Neural cell (in vitro differentiated cells): ENCODE measurements around the gene DTNBP1. TPM values are rescaled to one million over a fixed set of nuclear protein-coding genes. Genes with fewer than 3 reads are reported as not detected.

Source experiments
- H2AFZ ChIP-seq: fragments of 200-600, 300-800 bp; sonication (generic), shearing (Covaris generic); 2 replicates; pipeline ENCODE4 v1.6.0; 2014; ENCODE audit warnings: low read depth, mild to moderate bottlenecking, antibody characterized with exemption, low read length, moderate library complexity
- H3F3A ChIP-seq: fragments of 200-600 bp; shearing (Covaris generic); 2 replicates; pipeline ENCODE4 v1.6.1; 2016; ENCODE audit warnings: mild to moderate bottlenecking, moderate library complexity, mixed read lengths, antibody characterized with exemption, low read length; ENCODE audit not compliant: insufficient read depth, poor library complexity, severe bottlenecking
- H3K27ac ChIP-seq: fragments of 200-600, 300-800 bp; sonication (generic), shearing (Covaris generic); 2 replicates; pipeline ENCODE4 v1.5.1; 2014; ENCODE audit warnings: mild to moderate bottlenecking, low read length, moderate library complexity
- H3K27me3 ChIP-seq: fragments of 300-800, 200-600 bp; sonication (generic), shearing (Covaris generic); 2 replicates; pipeline ENCODE4 v1.6.0; 2014; ENCODE audit warnings: mild to moderate bottlenecking, low read depth, low read length, moderate library complexity; ENCODE audit not compliant: insufficient read depth
- H3K36me3 ChIP-seq: fragments of 300-800, 200-600 bp; sonication (generic), shearing (Covaris generic); 2 replicates; pipeline ENCODE4 v1.5.1; 2014; ENCODE audit warnings: mild to moderate bottlenecking, antibody characterized with exemption, low read length, moderate library complexity; ENCODE audit not compliant: insufficient read depth
- H3K4me2 ChIP-seq: fragments of 300-800, 200-600 bp; sonication (generic), shearing (Covaris generic); 2 replicates; pipeline ENCODE4 v1.6.0; 2014; ENCODE audit warnings: mild to moderate bottlenecking, low read length
- H3K4me3 ChIP-seq: fragments of 300-800, 200-600 bp; sonication (generic), shearing (Covaris generic); 2 replicates; pipeline ENCODE4 v1.5.1; 2014; ENCODE audit warnings: mild to moderate bottlenecking, low read length, moderate library complexity
- H3K79me2 ChIP-seq: fragments of 200-600 bp; shearing (Covaris generic); replicated peaks from 2 replicates; pipeline ENCODE4 v1.6.0; 2014; ENCODE audit warnings: mild to moderate bottlenecking, low read length, moderate library complexity; ENCODE audit not compliant: insufficient read depth
- H3K9ac ChIP-seq: fragments of 300-800, 200-600 bp; sonication (generic), shearing (Covaris generic); 2 replicates; pipeline ENCODE4 v1.6.1; 2016; ENCODE audit warnings: mild to moderate bottlenecking, low read length, mixed read lengths
- H3K9me2 ChIP-seq: fragments of 200-600 bp; shearing (Covaris generic); 2 replicates; pipeline ENCODE4 v1.6.1; 2016; ENCODE audit warnings: mild to moderate bottlenecking, low read length, mixed read lengths; ENCODE audit not compliant: insufficient read depth
- H3K9me3 ChIP-seq: fragments of 200-600, 300-800 bp; sonication (generic), shearing (Covaris generic); 2 replicates; pipeline ENCODE4 v1.6.1; 2016; ENCODE audit warnings: mild to moderate bottlenecking, mixed run types, low read length, moderate library complexity, mixed read lengths
- H4K20me1 ChIP-seq: fragments of 200-600 bp; shearing (Covaris generic); 2 replicates; pipeline ENCODE4 v1.6.1; 2016; ENCODE audit warnings: mild to moderate bottlenecking, mixed run types; ENCODE audit not compliant: insufficient read depth
- EP300 ChIP-seq: fragments of 450-650 bp; conservative IDR thresholded peaks from 2 replicates; pipeline ENCODE4 v1.6.1; 2014; ENCODE audit warnings: antibody characterized with exemption, mild to moderate bottlenecking, moderate library complexity; ENCODE audit not compliant: poor library complexity, severe bottlenecking
- EZH2 ChIP-seq: fragments of 200-600, 300-800 bp; shearing (Covaris generic), sonication (generic); IDR thresholded peaks from 2 replicates; pipeline ENCODE4 v1.6.1; 2014; ENCODE audit warnings: antibody characterized with exemption, low read length, borderline replicate concordance, mild to moderate bottlenecking; ENCODE audit not compliant: insufficient read depth, poor library complexity, severe bottlenecking
- MXI1 ChIP-seq: fragments of 450-650 bp; conservative IDR thresholded peaks from 2 replicates; pipeline ENCODE4 v1.6.1; 2014; ENCODE audit warnings: antibody characterized with exemption, mild to moderate bottlenecking; ENCODE audit not compliant: poor library complexity, severe bottlenecking
- POLR2AphosphoS5 ChIP-seq: IDR thresholded peaks from 2 replicates; pipeline ENCODE4 v1.6.1; 2012
- SMC3 ChIP-seq: fragments of 450-650 bp; conservative IDR thresholded peaks from 2 replicates; pipeline ENCODE4 v1.6.1; 2014; ENCODE audit warnings: antibody characterized with exemption, mild to moderate bottlenecking, moderate library complexity; ENCODE audit not compliant: poor library complexity
- TAF1 ChIP-seq: IDR thresholded peaks from 2 replicates; pipeline ENCODE4 v1.6.1; 2012; ENCODE audit warnings: low read depth
- polyA plus RNA-seq: library from polyadenylated mRNA; depleted of rRNA; stranded (reverse); fragments of >200 nt; gene quantifications from 2 replicates; pipeline ENCODE4 v1.2.3, GENCODE V29; 2014
- TF ChIP-seq, protein P1 (sequence below): IDR thresholded peaks from 2 replicates; pipeline ENCODE4 v1.6.1; 2012; ENCODE audit warnings: borderline replicate concordance
- TF ChIP-seq, protein P2 (sequence below): fragments of 450-650 bp; IDR thresholded peaks from 2 replicates; pipeline ENCODE4 v1.5.1; 2014; ENCODE audit warnings: antibody characterized with exemption, mild to moderate bottlenecking, moderate library complexity; ENCODE audit not compliant: poor library complexity, severe bottlenecking

Gene DTNBP1
- polyA plus RNA-seq, 1 donor from 2014 or later = 22.6 TPM

DNA sequence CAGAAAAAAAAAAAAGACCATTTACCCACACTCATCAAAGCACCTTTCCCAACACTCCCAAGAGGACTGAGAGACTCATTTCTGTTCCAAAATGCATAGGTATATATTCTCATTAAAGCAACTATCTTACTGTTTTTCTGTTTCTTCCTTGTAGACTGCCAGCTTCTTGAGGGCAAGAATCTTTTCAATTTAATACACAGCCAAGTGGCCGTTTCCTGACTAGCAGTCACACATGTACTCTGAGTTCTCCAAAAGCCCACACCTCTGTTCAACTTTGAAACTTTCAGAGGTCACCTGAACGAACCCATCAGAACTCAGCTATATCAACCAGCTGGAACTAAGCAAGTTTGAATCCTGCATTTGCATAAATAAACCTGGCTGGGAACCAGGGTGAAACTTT lies 92.7 kb downstream of the DTNBP1 start:
- Histone ChIP-seq H3K27me3 (no peaks in the 10 kb centered on the region), H4K20me1 (no peaks in the 10 kb centered on the region), H2AFZ (no peak overlapping the region), H3K9ac (no peak overlapping the region), H3K27ac (no peak overlapping the region), H3K4me3 (no peak overlapping the region), H3K36me3 (no peaks in the 10 kb centered on the region), H3K9me3 (no peaks in the 10 kb centered on the region), H3K4me2 (no peak overlapping the region), H3K9me2 (no peaks in the 10 kb centered on the region), H3K79me2 (no peaks in the 10 kb centered on the region), H3F3A (no peaks in the 10 kb centered on the region)
- TF ChIP-seq TAF1 (no peak), SMC3 (no peak), MXI1 (no peak), EZH2 (no peak), POLR2AphosphoS5 (no peak)
- TF ChIP-seq, protein P1, sequence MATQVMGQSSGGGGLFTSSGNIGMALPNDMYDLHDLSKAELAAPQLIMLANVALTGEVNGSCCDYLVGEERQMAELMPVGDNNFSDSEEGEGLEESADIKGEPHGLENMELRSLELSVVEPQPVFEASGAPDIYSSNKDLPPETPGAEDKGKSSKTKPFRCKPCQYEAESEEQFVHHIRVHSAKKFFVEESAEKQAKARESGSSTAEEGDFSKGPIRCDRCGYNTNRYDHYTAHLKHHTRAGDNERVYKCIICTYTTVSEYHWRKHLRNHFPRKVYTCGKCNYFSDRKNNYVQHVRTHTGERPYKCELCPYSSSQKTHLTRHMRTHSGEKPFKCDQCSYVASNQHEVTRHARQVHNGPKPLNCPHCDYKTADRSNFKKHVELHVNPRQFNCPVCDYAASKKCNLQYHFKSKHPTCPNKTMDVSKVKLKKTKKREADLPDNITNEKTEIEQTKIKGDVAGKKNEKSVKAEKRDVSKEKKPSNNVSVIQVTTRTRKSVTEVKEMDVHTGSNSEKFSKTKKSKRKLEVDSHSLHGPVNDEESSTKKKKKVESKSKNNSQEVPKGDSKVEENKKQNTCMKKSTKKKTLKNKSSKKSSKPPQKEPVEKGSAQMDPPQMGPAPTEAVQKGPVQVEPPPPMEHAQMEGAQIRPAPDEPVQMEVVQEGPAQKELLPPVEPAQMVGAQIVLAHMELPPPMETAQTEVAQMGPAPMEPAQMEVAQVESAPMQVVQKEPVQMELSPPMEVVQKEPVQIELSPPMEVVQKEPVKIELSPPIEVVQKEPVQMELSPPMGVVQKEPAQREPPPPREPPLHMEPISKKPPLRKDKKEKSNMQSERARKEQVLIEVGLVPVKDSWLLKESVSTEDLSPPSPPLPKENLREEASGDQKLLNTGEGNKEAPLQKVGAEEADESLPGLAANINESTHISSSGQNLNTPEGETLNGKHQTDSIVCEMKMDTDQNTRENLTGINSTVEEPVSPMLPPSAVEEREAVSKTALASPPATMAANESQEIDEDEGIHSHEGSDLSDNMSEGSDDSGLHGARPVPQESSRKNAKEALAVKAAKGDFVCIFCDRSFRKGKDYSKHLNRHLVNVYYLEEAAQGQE = no peak

DNA sequence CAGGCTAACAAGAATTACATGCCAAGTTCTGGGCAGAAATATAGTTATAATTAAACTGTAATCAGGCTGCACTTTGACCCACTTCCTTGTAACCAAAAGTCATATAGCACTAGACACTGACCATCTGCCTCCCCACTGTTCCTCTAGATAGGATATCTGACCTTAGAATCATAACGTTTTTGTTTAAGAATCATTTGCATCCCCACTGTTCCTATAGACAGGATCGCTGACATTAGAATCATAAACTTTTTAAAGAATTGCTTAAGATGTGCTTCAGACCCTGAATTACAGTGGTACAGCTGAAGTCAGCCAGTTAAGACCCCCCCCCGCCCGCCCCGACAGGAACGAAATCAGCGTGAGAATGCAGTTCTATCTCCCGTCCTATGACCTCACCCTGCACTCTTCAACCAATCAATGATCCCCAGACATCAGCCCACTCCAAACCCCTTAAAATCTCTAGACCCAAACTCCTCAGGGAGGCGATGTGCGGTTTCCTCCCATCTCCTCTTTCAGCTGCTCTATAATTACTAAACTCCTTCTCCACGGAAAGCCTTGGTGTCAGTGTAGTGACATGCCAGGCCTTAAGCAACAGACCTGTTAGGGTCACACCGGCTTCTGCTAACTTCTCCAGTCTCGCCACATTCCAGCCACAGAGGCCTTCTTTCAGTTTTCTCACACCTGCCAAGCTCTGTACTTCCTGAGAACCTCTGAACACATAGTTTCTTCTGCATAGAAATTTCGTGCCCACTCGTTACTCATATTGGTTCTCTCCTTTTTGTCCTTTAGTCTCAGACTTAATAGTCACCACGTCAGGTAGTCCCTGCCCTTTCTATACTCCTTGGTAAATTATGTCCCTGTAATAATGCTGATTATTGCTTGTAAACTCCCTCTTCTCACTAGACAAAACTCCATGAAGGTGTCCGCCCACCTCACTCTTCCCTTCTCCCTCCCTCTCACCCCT lies 93.5 kb downstream of the DTNBP1 start:
- Histone ChIP-seq H3K9me2 (no peaks in the 10 kb centered on the region), H3K36me3 (no peaks in the 10 kb centered on the region), H3K27ac (no peak overlapping the region), H3K4me2 (no peak overlapping the region), H3K79me2 (no peaks in the 10 kb centered on the region), H3K9ac (no peak overlapping the region), H3F3A (no peaks in the 10 kb centered on the region), H3K27me3 (no peaks in the 10 kb centered on the region), H2AFZ (no peak overlapping the region), H3K4me3 (no peak overlapping the region), H4K20me1 (no peaks in the 10 kb centered on the region), H3K9me3 (no peaks in the 10 kb centered on the region)
- no peak for TF ChIP-seq POLR2AphosphoS5

DNA sequence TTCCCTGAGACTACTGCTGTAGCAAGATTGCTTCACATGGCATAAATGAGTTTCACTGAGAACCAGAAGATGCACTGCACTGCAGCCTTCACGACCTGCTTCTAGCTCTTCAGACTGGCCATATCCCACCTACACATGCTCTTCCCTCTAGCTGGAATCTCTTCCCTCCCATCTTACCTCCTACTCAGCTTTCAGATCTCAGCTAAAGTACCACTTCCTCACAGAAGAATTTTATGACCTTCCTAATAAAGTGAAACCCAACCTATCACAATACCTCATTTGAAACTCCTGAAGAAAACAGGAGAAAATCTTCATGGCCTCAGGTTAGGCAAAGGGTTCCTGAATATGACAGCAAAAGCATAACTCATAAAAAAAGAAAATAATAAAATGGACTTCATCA lies 99.9 kb downstream of the DTNBP1 start:
- no peaks in the 10 kb centered on the region for H3F3A ChIP-seq
- H3K79me2 ChIP-seq = no peaks in the 10 kb centered on the region
- H3K27ac ChIP-seq = no peak overlapping the region
- no peaks in the 10 kb centered on the region for H4K20me1 ChIP-seq
- TF ChIP-seq TAF1 = no peak
- TF ChIP-seq SMC3 = no peak
- no peak for TF ChIP-seq EZH2
- TF ChIP-seq, protein P2, sequence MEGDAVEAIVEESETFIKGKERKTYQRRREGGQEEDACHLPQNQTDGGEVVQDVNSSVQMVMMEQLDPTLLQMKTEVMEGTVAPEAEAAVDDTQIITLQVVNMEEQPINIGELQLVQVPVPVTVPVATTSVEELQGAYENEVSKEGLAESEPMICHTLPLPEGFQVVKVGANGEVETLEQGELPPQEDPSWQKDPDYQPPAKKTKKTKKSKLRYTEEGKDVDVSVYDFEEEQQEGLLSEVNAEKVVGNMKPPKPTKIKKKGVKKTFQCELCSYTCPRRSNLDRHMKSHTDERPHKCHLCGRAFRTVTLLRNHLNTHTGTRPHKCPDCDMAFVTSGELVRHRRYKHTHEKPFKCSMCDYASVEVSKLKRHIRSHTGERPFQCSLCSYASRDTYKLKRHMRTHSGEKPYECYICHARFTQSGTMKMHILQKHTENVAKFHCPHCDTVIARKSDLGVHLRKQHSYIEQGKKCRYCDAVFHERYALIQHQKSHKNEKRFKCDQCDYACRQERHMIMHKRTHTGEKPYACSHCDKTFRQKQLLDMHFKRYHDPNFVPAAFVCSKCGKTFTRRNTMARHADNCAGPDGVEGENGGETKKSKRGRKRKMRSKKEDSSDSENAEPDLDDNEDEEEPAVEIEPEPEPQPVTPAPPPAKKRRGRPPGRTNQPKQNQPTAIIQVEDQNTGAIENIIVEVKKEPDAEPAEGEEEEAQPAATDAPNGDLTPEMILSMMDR = no peak
- no peak for TF ChIP-seq MXI1
- no peak for TF ChIP-seq POLR2AphosphoS5
- TF ChIP-seq, protein P1 = no peak
- TF ChIP-seq EP300 = no peak
- no peak overlapping the region for H3K9ac ChIP-seq
- no peaks in the 10 kb centered on the region for H3K9me2 ChIP-seq
- no peak overlapping the region for H3K4me3 ChIP-seq
- no peaks in the 10 kb centered on the region for H3K27me3 ChIP-seq
- no peaks in the 10 kb centered on the region for H3K9me3 ChIP-seq
- H3K4me2 ChIP-seq = no peak overlapping the region
- H2AFZ ChIP-seq = no peak overlapping the region
- H3K36me3 ChIP-seq = no peaks in the 10 kb centered on the region
